NCI-H748 treated with DMSO at 0.1 percent for 48 hours (cell line): Measurements from ENCODE around the gene MED25.

Source experiments
- DNase-seq: peaks from one replicate; lab custom pipeline; 2025; lab: John Stamatoyannopoulos, UW

The MED25 gene

GRCh38 chr19:49873834-49874233, 55.7 kb downstream of the MED25 start:
- DNase-seq = no peak

- no peak for DNase-seq
Observed at GRCh38 chr19:49874503-49875157, 56.5 kb downstream of the MED25 start.

GRCh38 chr19:49875177-49875576, 57.1 kb downstream of the MED25 start:
- no peak for DNase-seq

- DNase-seq = peak; percentile 25
Observed at GRCh38 chr19:49875857-49876421, 57.9 kb downstream of the MED25 start.

GRCh38 chr19:49876422-49877019, 58.4 kb downstream of the MED25 start:
- DNase-seq = peak; percentile 99

GRCh38 chr19:49877020-49877878, 59.2 kb downstream of the MED25 start, which contains the start of the genes AKT1S1 and TBC1D17:
AKT1S1 (minus strand) TSS chr19:49877355; CDS start chr19:49873295, 4,060 bp downstream.
TBC1D17 (plus strand) TSS chr19:49877702; CDS start chr19:49877724, 22 bp downstream.
- DNase-seq = peak; percentile 100

- DNase-seq = peak; percentile 95
Observed at GRCh38 chr19:49877879-49878743, 60.0 kb downstream of the MED25 start.

GRCh38 chr19:49878744-49879070, 60.6 kb downstream of the MED25 start:
- DNase-seq = no peak

- no peak for DNase-seq
Observed at GRCh38 chr19:49879243-49879963, 61.3 kb downstream of the MED25 start.

- DNase-seq = no peak
Observed at GRCh38 chr19:49880162-49880869, 62.2 kb downstream of the MED25 start.

GRCh38 chr19:49881186-49881585, 63.1 kb downstream of the MED25 start:
- DNase-seq = no peak

GRCh38 chr19:49881672-49882394, 63.7 kb downstream of the MED25 start:
- DNase-seq = no peak

- no peak for DNase-seq
Observed at GRCh38 chr19:49882643-49883042, 64.6 kb downstream of the MED25 start.

GRCh38 chr19:49883094-49883493, 65.0 kb downstream of the MED25 start:
- no peak for DNase-seq

- no peak for DNase-seq
Observed at GRCh38 chr19:49884109-49884508, 66.0 kb downstream of the MED25 start.

- no peak for DNase-seq
Observed at GRCh38 chr19:49884760-49885159, 66.7 kb downstream of the MED25 start.
